HL-60/S4 treated with retinoic acid at 250 ng/mL for 4 days and 3 days (cell line): ENCODE data around the gene CHTF18.
"Not testable (repeated sequence)": the region's sequence is repeated elsewhere in the genome, so short reads cannot be mapped to it uniquely, and the experiment has no call there.

ENCODE experiments used
- in situ Hi-C: fragments of 300-500 bp; cut with MboI; formaldehyde crosslinking; loops from 2 replicates; pipeline ENCODE4 v1.7.0; 2022; ENCODE audit warnings: low sequenced_read_pairs

Gene CHTF18

GRCh38 chr16:802914-803753 lies 14.7 kb downstream of the CHTF18 start:
- in situ Hi-C loops: no loop called here

- in situ Hi-C loops: no loop called here
Observed at GRCh38 chr16:803754-804080, 15.3 kb downstream of the CHTF18 start.

GRCh38 chr16:804193-805048 lies 16.0 kb downstream of the CHTF18 start:
- in situ Hi-C loops: no loop called here

- in situ Hi-C loops: no loop called here
Observed at GRCh38 chr16:805474-805873, 17.1 kb downstream of the CHTF18 start.

- in situ Hi-C loops: no loop called here
Observed at GRCh38 chr16:807347-808084, 19.1 kb downstream of the CHTF18 start.

GRCh38 chr16:808085-808386 lies 19.6 kb downstream of the CHTF18 start:
- in situ Hi-C loops: no loop called here

GRCh38 chr16:813204-813915 lies 24.9 kb downstream of the CHTF18 start:
- in situ Hi-C loops: no loop called here

GRCh38 chr16:813916-814412 lies 25.5 kb downstream of the CHTF18 start:
- in situ Hi-C loops: no loop called here

- in situ Hi-C loops: no loop called here
Observed at GRCh38 chr16:814974-815373, 26.6 kb downstream of the CHTF18 start.

- in situ Hi-C loops: no loop called here
Observed at GRCh38 chr16:815861-816260, 27.4 kb downstream of the CHTF18 start.

GRCh38 chr16:817001-817906 lies 28.8 kb downstream of the CHTF18 start:
- in situ Hi-C loops: no loop called here

GRCh38 chr16:818132-818531 lies 29.7 kb downstream of the CHTF18 start:
- in situ Hi-C loops: no loop called here

GRCh38 chr16:818592-818991 lies 30.2 kb downstream of the CHTF18 start:
- in situ Hi-C loops: no loop called here

- in situ Hi-C loops: no loop called here
Observed at GRCh38 chr16:819336-820043, 31.1 kb downstream of the CHTF18 start.

GRCh38 chr16:820044-820408 lies 31.6 kb downstream of the CHTF18 start:
- in situ Hi-C loops: not testable (repeated sequence)

GRCh38 chr16:820748-821147 lies 32.3 kb downstream of the CHTF18 start:
- in situ Hi-C loops: no loop called here

GRCh38 chr16:821751-822150 lies 33.3 kb downstream of the CHTF18 start:
- in situ Hi-C loops: no loop called here

GRCh38 chr16:822174-822908 lies 33.9 kb downstream of the CHTF18 start:
- in situ Hi-C loops: no loop called here

GRCh38 chr16:822909-823297 lies 34.5 kb downstream of the CHTF18 start:
- in situ Hi-C loops: no loop called here
